ENCODE results near the gene KCNK13.
"Not testable (repeated sequence)": the region's sequence is repeated elsewhere in the genome, so short reads cannot be mapped to it uniquely, and the experiment has no call there.

Gene KCNK13

GRCh38 chr14:90061685-90062126 lies at the start of gene KCNK13:
TSS of gene KCNK13 (plus strand) at chr14:90061994. CDS start at chr14:90062206, 212 bp downstream.
- no peak for DNase-seq

- DNase-seq = no peak
Measured at GRCh38 chr14:90017371-90017770, 44.4 kb upstream of the KCNK13 start.

- DNase-seq = no peak
Measured at GRCh38 chr14:90019824-90020523, 41.8 kb upstream of the KCNK13 start.

GRCh38 chr14:90023176-90023896 lies 38.5 kb upstream of the KCNK13 start:
- no peak for DNase-seq

- no peak for DNase-seq
Measured at GRCh38 chr14:90024910-90025309, 36.9 kb upstream of the KCNK13 start.

DNA sequence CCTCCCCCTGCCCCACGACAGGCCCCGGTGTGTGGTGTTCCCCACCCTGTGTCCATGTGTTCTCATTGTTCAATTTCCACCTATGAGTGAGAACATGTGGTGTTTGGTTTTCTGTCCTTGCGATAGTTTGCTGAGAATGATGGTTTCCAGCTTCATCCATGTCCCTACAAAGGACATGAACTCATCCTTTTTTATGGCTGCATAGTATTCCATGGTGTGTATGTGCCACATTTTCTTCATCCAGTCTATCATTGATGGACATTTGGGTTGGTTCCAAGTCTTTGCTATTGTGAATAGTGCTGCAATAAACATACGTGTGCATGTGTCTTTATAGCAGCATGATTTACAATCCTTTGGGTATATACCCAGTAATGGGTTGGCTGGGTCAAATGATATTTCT lies 35.2 kb upstream of the KCNK13 start:
- DNase-seq = not testable (repeated sequence)

- DNase-seq = no peak
Measured at GRCh38 chr14:90027842-90028241, 34.0 kb upstream of the KCNK13 start.

DNA sequence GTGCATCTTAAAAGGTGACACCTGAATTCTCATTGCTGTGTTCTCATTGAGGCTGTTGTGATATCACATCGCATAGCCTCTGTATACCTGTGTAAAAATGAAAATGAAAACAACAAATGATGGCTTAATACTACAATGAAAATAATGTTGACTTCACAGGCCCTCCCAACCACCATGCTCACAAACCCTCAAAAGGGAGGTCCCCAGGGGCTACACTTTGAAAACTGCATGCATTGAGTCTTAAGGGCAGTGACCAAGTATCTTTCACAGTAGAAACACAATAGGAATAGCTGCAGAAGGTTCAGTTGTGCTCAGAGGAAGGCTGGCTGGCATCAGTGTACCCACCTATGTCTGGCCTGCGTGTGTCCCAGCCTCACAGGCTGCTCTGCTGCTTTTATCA lies 27.6 kb upstream of the KCNK13 start:
- no peak for DNase-seq

- no peak for DNase-seq
Measured at GRCh38 chr14:90034835-90035525, 26.8 kb upstream of the KCNK13 start.

- no peak for DNase-seq
Measured at GRCh38 chr14:90039253-90040010, 22.4 kb upstream of the KCNK13 start.

GRCh38 chr14:90040411-90040810 lies 21.4 kb upstream of the KCNK13 start:
- no peak for DNase-seq

DNA sequence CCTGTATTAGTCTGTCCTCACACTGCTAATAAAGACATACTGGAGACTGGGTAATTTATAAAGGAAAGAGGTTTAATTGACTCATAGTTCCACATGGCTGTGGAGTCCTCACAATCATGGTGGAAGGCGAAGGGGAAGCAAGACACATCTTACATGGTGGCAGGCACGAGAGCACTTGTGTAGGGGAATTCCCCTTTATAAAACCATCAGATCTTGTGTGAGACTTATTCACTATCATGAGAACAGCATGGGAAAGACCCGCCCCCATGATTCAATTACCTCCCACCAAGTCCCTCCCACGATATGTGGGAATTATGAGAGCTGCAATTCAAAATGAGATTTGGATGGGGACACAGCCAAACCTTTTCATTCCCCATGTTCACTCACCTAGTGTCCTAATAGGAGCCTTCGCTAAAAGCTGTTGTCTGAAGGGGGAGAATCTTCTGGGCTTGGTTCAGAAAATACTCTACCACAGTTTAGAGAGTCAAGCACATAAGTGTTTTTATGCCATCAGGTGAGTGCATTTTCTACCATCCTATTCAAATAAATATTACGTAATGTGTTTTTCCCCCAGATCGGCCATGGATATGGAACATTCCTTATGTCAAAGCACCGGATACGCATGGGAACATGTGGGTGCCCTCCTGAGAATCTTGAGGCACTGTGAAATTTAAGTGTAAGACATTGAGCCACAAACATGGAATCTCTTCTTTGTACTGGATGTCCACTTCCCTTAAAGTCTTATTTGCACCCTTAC lies 19.1 kb upstream of the KCNK13 start:
- no peak for DNase-seq

GRCh38 chr14:90045616-90046015 lies 16.2 kb upstream of the KCNK13 start:
- DNase-seq = no peak

DNA sequence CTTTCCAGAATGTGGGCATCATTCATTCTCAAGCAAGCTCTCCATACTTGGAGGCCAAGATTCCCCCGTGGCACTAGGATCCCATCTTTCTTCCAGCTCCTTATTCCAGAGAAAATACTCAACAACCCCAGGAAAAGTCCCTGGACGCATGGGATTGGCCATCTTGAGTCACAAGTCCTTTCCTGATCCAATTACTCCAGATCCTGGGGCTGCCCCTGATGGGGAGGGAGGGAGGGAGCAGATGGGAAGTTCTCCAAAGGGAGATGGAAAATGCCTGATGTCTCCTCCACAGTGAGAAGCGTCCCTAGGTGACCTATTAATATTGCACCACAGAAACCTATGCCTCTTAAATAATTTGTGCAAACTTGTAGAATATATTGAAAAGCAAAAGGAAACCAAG lies 12.4 kb upstream of the KCNK13 start:
- DNase-seq = no peak

DNA sequence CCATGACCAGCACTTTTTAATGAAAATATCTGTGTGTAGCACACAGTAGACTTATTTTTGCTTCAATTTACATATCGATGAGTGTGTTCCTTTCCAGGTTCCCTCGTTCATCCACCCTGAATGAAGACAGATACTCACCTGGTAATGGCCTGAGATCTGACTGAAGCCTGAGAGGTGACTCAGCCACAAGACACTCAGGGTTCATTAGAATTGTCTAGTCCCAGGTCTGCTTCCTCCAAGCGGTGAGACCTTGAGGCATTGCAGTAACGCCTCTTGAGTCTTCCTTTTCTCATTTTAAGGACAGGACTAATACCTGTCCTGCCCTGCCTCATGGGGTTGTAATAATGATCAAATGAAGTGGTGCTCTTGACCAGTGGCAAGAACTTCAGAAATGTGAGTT lies 11.5 kb upstream of the KCNK13 start:
- no peak for DNase-seq

DNA sequence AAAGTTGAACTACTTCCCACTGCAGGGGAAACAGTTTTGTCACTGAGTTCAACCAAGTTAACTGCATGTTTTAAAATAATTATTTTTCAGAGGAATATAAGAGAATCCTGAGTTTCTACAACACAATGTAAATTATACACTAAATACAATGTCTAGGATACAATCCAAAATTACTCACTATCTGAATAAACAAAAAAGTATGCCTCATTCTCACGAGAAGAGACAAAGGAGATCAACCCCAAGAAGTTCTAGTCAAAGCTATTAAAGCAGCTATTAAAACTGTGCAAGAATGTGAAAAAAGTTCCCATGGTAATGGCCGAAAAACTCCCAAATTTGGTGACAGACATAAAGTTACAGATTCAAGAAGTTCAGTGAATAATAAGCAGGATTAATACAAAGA lies 8.8 kb upstream of the KCNK13 start:
- no peak for DNase-seq

DNA sequence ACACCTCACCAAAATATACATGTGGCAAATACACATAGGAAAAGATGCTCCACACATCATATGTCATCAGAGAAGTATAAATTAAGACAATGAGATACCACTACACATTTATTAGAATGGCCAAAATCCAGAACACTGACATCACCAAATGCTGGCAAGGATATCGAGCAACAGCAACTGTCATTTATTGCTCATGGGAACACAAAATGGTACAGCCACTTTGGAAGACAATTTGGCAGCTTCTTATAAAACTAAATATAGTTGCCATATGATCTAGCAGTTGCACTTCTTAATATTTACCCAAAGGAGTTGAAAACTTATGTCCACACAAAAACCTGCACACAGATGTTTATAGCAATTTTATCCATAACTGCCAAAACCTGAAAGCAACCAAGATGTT lies 7.0 kb upstream of the KCNK13 start:
- no peak for DNase-seq

DNA sequence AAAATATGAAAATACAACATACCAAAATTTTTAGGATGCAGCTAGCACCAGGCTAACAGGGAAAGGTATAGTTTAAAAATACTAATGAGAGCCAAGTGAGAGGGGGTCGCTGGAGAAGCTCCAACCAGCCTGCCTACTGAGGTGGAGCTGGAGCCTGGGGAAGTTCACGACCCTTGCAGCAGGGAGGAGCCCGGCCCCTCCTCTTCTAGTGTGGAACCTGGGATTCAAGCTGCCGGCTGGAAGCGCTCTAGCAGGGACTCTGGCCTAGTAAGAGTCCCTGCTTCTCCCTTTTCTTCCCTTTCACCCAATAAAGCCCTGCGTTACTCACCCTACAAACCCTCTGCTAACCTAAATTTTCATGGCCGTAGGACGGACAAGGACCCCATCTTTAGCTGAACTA lies 5.0 kb upstream of the KCNK13 start:
- no peak for DNase-seq

GRCh38 chr14:90058876-90059458 lies 2.8 kb upstream of the KCNK13 start:
- no peak for DNase-seq

DNA sequence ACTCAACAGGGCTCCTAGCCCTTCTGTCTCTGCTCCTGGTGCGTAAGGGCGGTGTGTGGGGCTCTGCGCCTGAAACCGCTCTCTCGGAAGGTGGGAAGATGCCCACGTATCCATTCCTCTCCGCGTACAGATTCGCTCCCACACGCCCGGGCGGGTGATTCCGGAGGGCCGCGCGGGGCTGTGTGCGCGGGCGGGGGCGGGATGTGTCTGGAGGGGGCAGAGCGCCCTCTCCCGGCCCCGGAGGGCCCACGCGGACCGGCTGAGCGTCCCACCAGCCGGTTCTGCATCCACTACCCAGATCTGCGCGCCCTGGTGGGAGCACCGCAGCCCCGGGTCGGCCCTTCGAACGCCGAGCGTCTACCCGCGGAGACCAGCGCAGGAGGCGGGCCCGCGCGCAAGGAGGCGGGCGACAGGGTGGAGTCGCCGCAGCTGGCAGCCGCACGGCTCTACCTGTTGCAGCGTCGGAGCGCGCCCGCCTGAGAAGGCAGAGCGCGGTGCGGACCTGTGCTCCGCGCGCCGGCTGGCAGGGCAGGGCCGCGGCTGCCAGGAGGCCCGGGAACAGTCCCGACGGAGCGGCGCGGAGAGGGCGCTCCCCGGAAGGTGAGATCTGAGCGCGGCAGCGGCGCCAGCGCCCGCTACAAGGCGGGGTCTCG lies 1.4 kb upstream of the KCNK13 start:
- DNase-seq = peak; percentile 25

GRCh38 chr14:90060965-90061684 lies 669 bp upstream of the KCNK13 start:
- DNase-seq = no peak
